HepG2 (cell line): Measurements from ENCODE around the gene ARMH3. TPM values are rescaled to one million over a fixed set of nuclear protein-coding genes. Genes with fewer than 3 reads are reported as not detected.

Experiments used
- polyA plus RNA-seq, 8 experiments: library from polyadenylated mRNA; depleted of rRNA in 3 of 8; stranded (reverse) in 7 of 8; unstranded in 1 of 8; fragments of >200 nt; fragmentation: Illumina TruSeq in 4 of 8; extraction: Trizol in 4 of 8; gene quantifications; 2 replicates each; pipeline versions ENCODE4 v1.2.1 to v1.2.3, GENCODE V29; 2011 to 2016; ENCODE audit warnings: low read depth in 4 of 8, missing spikeins in 1 of 8, mixed read lengths in 1 of 8; ENCODE audit not compliant: insufficient read depth in 1 of 8
- small RNA-seq, 3 experiments: library from RNA; depleted of rRNA; stranded (forward); fragments of <200 nt; gene quantifications; one replicate each; pipeline ENCODE3, GENCODE V24; 2012; ENCODE audit warnings: low read depth in 2 of 3, low replicate concordance in 1 of 3; ENCODE audit not compliant: insufficient read length in 3 of 3, insufficient read depth in 2 of 3
- total RNA-seq, 5 experiments: library from RNA; depleted of rRNA; stranded (reverse); fragments of >200 nt; fragmentation: Illumina TruSeq; extraction: Trizol; gene quantifications; 2 replicates each; pipeline ENCODE4 v1.2.3, GENCODE V29; 2016; ENCODE audit warnings: low read depth in 1 of 5

ARMH3 gene
- total and polyA plus RNA-seq, 2 of the 13 experiments (the other 11 are each of a cell fraction or from before 2014, with no cell fraction given), result 8.4 to 16.9 TPM

Small RNA genes lying within 50 kb of the gene (small RNA-seq; reads per million reads assigned to genes)
- gene AL500527.1 (0 reads per million in 3 experiments), gene AL500527.2 (0 reads per million in 3 experiments), gene RF00017 (0 reads per million in 3 experiments), gene RF00019 (0 reads per million in 3 experiments)

Other genes with a start within 250 kb of the ARMH3 start
- 33.2 and 36.5 TPM in 2 replicates for gene OGA, start 237.7 kb downstream of the ARMH3 start, total RNA-seq (2016; rRNA removed; fragmentation: Illumina TruSeq; extraction: Trizol)
- 35.5 and 39.8 TPM in 2 replicates for gene OGA, start 237.7 kb downstream of the ARMH3 start, polyA plus RNA-seq (2011; rRNA removed)
- gene KCNIP2, start 212.4 kb downstream of the ARMH3 start, total RNA-seq (2016; rRNA removed; fragmentation: Illumina TruSeq; extraction: Trizol), result 0.42 TPM in 1 of 2 replicates, not detected in the other
- gene KCNIP2, start 212.4 kb downstream of the ARMH3 start, polyA plus RNA-seq (2011; rRNA removed), result 0.70 and 0.88 TPM in 2 replicates
- 14.9 and 15.1 TPM in 2 replicates for gene HPS6, start 9.2 kb upstream of the ARMH3 start, total RNA-seq (2016; rRNA removed; fragmentation: Illumina TruSeq; extraction: Trizol)
- 2.9 and 4.2 TPM in 2 replicates for gene HPS6, start 9.2 kb upstream of the ARMH3 start, polyA plus RNA-seq (2011; rRNA removed)
- 13.2 and 17.2 TPM in 2 replicates for gene LDB1, start 64.2 kb upstream of the ARMH3 start, total RNA-seq (2016; rRNA removed; fragmentation: Illumina TruSeq; extraction: Trizol)
- gene LDB1, start 64.2 kb upstream of the ARMH3 start, polyA plus RNA-seq (2011; rRNA removed), result 45.5 and 52.2 TPM in 2 replicates
- 19.0 and 24.2 TPM in 2 replicates for gene PPRC1, start 76.9 kb upstream of the ARMH3 start, total RNA-seq (2016; rRNA removed; fragmentation: Illumina TruSeq; extraction: Trizol)
- gene PPRC1, start 76.9 kb upstream of the ARMH3 start, polyA plus RNA-seq (2011; rRNA removed), result 18.7 and 21.3 TPM in 2 replicates
- gene NOLC1, start 96.2 kb upstream of the ARMH3 start, total RNA-seq (2016; rRNA removed; fragmentation: Illumina TruSeq; extraction: Trizol), result 81.0 and 102 TPM in 2 replicates
- 47.9 and 50.6 TPM in 2 replicates for gene NOLC1, start 96.2 kb upstream of the ARMH3 start, polyA plus RNA-seq (2011; rRNA removed)
- 0.24 and 0.69 TPM in 2 replicates for gene ELOVL3, start 170.1 kb upstream of the ARMH3 start, total RNA-seq (2016; rRNA removed; fragmentation: Illumina TruSeq; extraction: Trizol)
- gene ELOVL3, start 170.1 kb upstream of the ARMH3 start, polyA plus RNA-seq (2011; rRNA removed), result 0.58 and 0.76 TPM in 2 replicates
- not detected in 2 replicates for gene PITX3, start 185.3 kb upstream of the ARMH3 start, total RNA-seq (2016; rRNA removed; fragmentation: Illumina TruSeq; extraction: Trizol)
- not detected in 2 replicates for gene PITX3, start 185.3 kb upstream of the ARMH3 start, polyA plus RNA-seq (2011; rRNA removed)
- 21.9 and 28.7 TPM in 2 replicates for gene GBF1, start 189.4 kb upstream of the ARMH3 start, total RNA-seq (2016; rRNA removed; fragmentation: Illumina TruSeq; extraction: Trizol)
- gene GBF1, start 189.4 kb upstream of the ARMH3 start, polyA plus RNA-seq (2011; rRNA removed), result 17.1 and 17.6 TPM in 2 replicates